ENCODE results near the gene LGSN.
"Not testable (repeated sequence)": the region's sequence is repeated elsewhere in the genome, so short reads cannot be mapped to it uniquely, and the experiment has no call there.

GRCh38 chr6:63225987-63226386 is 93.8 kb downstream of the LGSN start:
- TF ChIP-seq CTCF (IDR thresholded peaks at IDR 0.05; ENCODE audit: low read depth, low read length, missing input control); REST (IDR thresholded peaks at IDR 0.05); JUND (IDR thresholded peaks at IDR 0.05); RXRA (IDR thresholded peaks at IDR 0.05); EGR1 (IDR thresholded peaks at IDR 0.05; ENCODE audit: low read depth in 2 of 2): not testable (repeated sequence)
